NCI-H345 (cell line): Measurements from ENCODE around the gene GLB1L3.
"Not testable (repeated sequence)": the region's sequence is repeated elsewhere in the genome, so short reads cannot be mapped to it uniquely, and the experiment has no call there.

Source experiments
- DNase-seq: peaks from one replicate; lab custom pipeline; 2025; lab: John Stamatoyannopoulos, UW

GLB1L3 gene

GRCh38 chr11:134276396-134277182 lies 410 bp downstream of the GLB1L3 start:
- no peak for DNase-seq

- DNase-seq = no peak
Observed at GRCh38 chr11:134277183-134278001, 1.2 kb downstream of the GLB1L3 start.

- no peak for DNase-seq
Observed at GRCh38 chr11:134278356-134278755, 2.2 kb downstream of the GLB1L3 start.

- not testable (repeated sequence) for DNase-seq
Observed at GRCh38 chr11:134281635-134282034, 5.5 kb downstream of the GLB1L3 start.

GRCh38 chr11:134282121-134283045 lies 6.2 kb downstream of the GLB1L3 start:
- DNase-seq = no peak

- no peak for DNase-seq
Observed at GRCh38 chr11:134283461-134284230, 7.5 kb downstream of the GLB1L3 start.

GRCh38 chr11:134284349-134284748 lies 8.2 kb downstream of the GLB1L3 start:
- DNase-seq = not testable (repeated sequence)

GRCh38 chr11:134287561-134287960 lies 11.4 kb downstream of the GLB1L3 start:
- no peak for DNase-seq

GRCh38 chr11:134288486-134288885 lies 12.3 kb downstream of the GLB1L3 start:
- no peak for DNase-seq

GRCh38 chr11:134289167-134289566 lies 13.0 kb downstream of the GLB1L3 start:
- DNase-seq = no peak

- no peak for DNase-seq
Observed at GRCh38 chr11:134289789-134290188, 13.6 kb downstream of the GLB1L3 start.

- DNase-seq = no peak
Observed at GRCh38 chr11:134290646-134291045, 14.5 kb downstream of the GLB1L3 start.

- DNase-seq = no peak
Observed at GRCh38 chr11:134291196-134291595, 15.0 kb downstream of the GLB1L3 start.

GRCh38 chr11:134292661-134293060 lies 16.5 kb downstream of the GLB1L3 start:
- DNase-seq = no peak

GRCh38 chr11:134293119-134294113 lies 17.2 kb downstream of the GLB1L3 start:
- DNase-seq = no peak

GRCh38 chr11:134294664-134295063 lies 18.5 kb downstream of the GLB1L3 start:
- DNase-seq = no peak

- DNase-seq = no peak
Observed at GRCh38 chr11:134312223-134312622, 36.0 kb downstream of the GLB1L3 start.

GRCh38 chr11:134312807-134313206 lies 36.6 kb downstream of the GLB1L3 start:
- DNase-seq = no peak

GRCh38 chr11:134313379-134313778 lies 37.2 kb downstream of the GLB1L3 start:
- DNase-seq = no peak
